Trophoblast cell (in vitro differentiated cells and primary cell): ENCODE results near the gene GPR132.

Experiments used
- DNase-seq, 2 donors: peaks; one replicate each; pipeline ENCODE4 v3.0.0-alpha.2; 2016
- H2AFZ ChIP-seq: 2 replicates; pipeline ENCODE4 v1.6.1; 2013; ENCODE audit warnings: low read length, moderate library complexity, mild to moderate bottlenecking; ENCODE audit not compliant: insufficient read depth, poor library complexity
- H2AK5ac ChIP-seq: 2 replicates; pipeline ENCODE4 v1.6.1; 2013; ENCODE audit warnings: mild to moderate bottlenecking, low read length
- H2BK120ac ChIP-seq: 2 replicates; pipeline ENCODE4 v1.6.1; 2013; ENCODE audit warnings: low read length, mild to moderate bottlenecking, moderate library complexity; ENCODE audit not compliant: insufficient read depth, poor library complexity
- H2BK12ac ChIP-seq: 2 replicates; pipeline ENCODE4 v1.6.1; 2013; ENCODE audit warnings: mild to moderate bottlenecking, low read length, moderate library complexity
- H2BK5ac ChIP-seq: 2 replicates; pipeline ENCODE4 v1.6.1; 2013; ENCODE audit warnings: low read length, low read depth, moderate library complexity, mild to moderate bottlenecking; ENCODE audit not compliant: poor library complexity
- H3K14ac ChIP-seq: 2 replicates; pipeline ENCODE4 v1.6.1; 2013; ENCODE audit warnings: mild to moderate bottlenecking, low read length
- H3K18ac ChIP-seq: 2 replicates; pipeline ENCODE4 v1.6.1; 2013; ENCODE audit warnings: mild to moderate bottlenecking, low read length
- H3K23ac ChIP-seq: 2 replicates; pipeline ENCODE4 v1.6.1; 2013; ENCODE audit warnings: low read length
- H3K27ac ChIP-seq: 2 replicates; pipeline ENCODE4 v1.5.1; 2013; ENCODE audit warnings: low read depth, mild to moderate bottlenecking, inconsistent platforms, low read length, moderate library complexity
- H3K27me3 ChIP-seq: 2 replicates; pipeline ENCODE4 v1.6.1; 2013; ENCODE audit warnings: inconsistent platforms, mild to moderate bottlenecking, low read length, moderate library complexity; ENCODE audit not compliant: insufficient read depth
- H3K36me3 ChIP-seq, 2 experiments: 1 replicate in 1 of 2; 2 replicates in 1 of 2; pipeline ENCODE4 v1.6.1; 2013; ENCODE audit warnings: low read length in 2 of 2, mild to moderate bottlenecking in 2 of 2, moderate library complexity in 1 of 2; ENCODE audit not compliant: insufficient read depth in 2 of 2, control insufficient read depth in 1 of 2
- H3K4ac ChIP-seq: 2 replicates; pipeline ENCODE4 v1.6.1; 2013; ENCODE audit warnings: low read depth, mild to moderate bottlenecking, low read length, moderate library complexity
- H3K4me1 ChIP-seq, 2 experiments: 1 replicate in 1 of 2; 2 replicates in 1 of 2; pipeline ENCODE4 v1.6.1; 2013; ENCODE audit warnings: low read length in 2 of 2, mild to moderate bottlenecking in 2 of 2, moderate library complexity in 1 of 2; ENCODE audit not compliant: insufficient read depth in 2 of 2, control insufficient read depth in 1 of 2
- H3K4me2 ChIP-seq: 2 replicates; pipeline ENCODE4 v1.6.1; 2013; ENCODE audit warnings: inconsistent platforms, mild to moderate bottlenecking, low read length, moderate library complexity
- H3K4me3 ChIP-seq: 2 replicates; pipeline ENCODE4 v1.5.1; 2013; ENCODE audit warnings: mild to moderate bottlenecking, low read depth, low read length, inconsistent platforms
- H3K79me1 ChIP-seq: one replicate; pipeline ENCODE4 v1.6.1; 2013; ENCODE audit warnings: low read length
- H3K79me2 ChIP-seq: 2 replicates; pipeline ENCODE4 v1.6.1; 2013; ENCODE audit warnings: low read length, mild to moderate bottlenecking; ENCODE audit not compliant: control insufficient read depth, insufficient read depth, poor library complexity
- H3K9ac ChIP-seq: 2 replicates; pipeline ENCODE4 v1.6.1; 2013; ENCODE audit warnings: mild to moderate bottlenecking, low read length
- H3K9me3 ChIP-seq: 2 replicates; pipeline ENCODE4 v1.6.1; 2013; ENCODE audit warnings: low read depth, mild to moderate bottlenecking, control low read depth, inconsistent platforms, low read length; ENCODE audit not compliant: insufficient read depth
- H4K12ac ChIP-seq: 2 replicates; pipeline ENCODE4 v1.6.1; 2013; ENCODE audit warnings: low read depth, mild to moderate bottlenecking, low read length, moderate library complexity
- H4K8ac ChIP-seq: 2 replicates; pipeline ENCODE4 v1.6.1; 2013; ENCODE audit warnings: low read depth, mild to moderate bottlenecking, low read length, moderate library complexity
- H4K91ac ChIP-seq: one replicate; pipeline ENCODE4 v1.6.1; 2013; ENCODE audit warnings: low read depth, mild to moderate bottlenecking, low read length, moderate library complexity
- WGBS: extraction: QIAGEN DNeasy Blood & Tissue Kit; methylation state at CpG from one replicate; pipeline ENCODE4 v1.1.7; 2013; ENCODE audit warnings: missing lambda C conversion rate; ENCODE audit not compliant: insufficient read length, insufficient coverage; ENCODE audit errors: extremely low coverage; 5-methylcytosine and 5-hydroxymethylcytosine counted together

The GPR132 gene

GRCh38 chr14:105050551-105050897 is 14.7 kb downstream of the GPR132 start:
- Histone ChIP-seq H3K79me2 (no peaks in the 10 kb centered on the region), H2AK5ac (no peak overlapping the region), H3K4me3 (peak overlapping the region; percentile 1), H3K4me2 (no peak overlapping the region), H4K12ac (no peak overlapping the region), H3K18ac (no peak overlapping the region), H3K9me3 (peaks cover 3% of the 10 kb centered on the region), H2AFZ (no peak overlapping the region), H2BK120ac (no peak overlapping the region), H3K4ac (no peak overlapping the region), H3K27ac (no peak overlapping the region), H4K91ac (no peak overlapping the region), H3K79me1 (no peaks in the 10 kb centered on the region), H2BK12ac (no peak overlapping the region), H3K36me3 (no peaks in the 10 kb centered on the region), H2BK5ac (no peak overlapping the region), H3K27me3 (peaks cover 2% of the 10 kb centered on the region), H4K8ac (no peak overlapping the region), H3K23ac (no peak overlapping the region), H3K4me1 (no peaks in the 10 kb centered on the region), H3K14ac (no peak overlapping the region), H3K9ac (no peak overlapping the region)
- no CpG with 5 or more reads among the region's 10 CpGs for WGBS
- DNase-seq, result peak in 1 of 2 donors; percentile 54

DNA sequence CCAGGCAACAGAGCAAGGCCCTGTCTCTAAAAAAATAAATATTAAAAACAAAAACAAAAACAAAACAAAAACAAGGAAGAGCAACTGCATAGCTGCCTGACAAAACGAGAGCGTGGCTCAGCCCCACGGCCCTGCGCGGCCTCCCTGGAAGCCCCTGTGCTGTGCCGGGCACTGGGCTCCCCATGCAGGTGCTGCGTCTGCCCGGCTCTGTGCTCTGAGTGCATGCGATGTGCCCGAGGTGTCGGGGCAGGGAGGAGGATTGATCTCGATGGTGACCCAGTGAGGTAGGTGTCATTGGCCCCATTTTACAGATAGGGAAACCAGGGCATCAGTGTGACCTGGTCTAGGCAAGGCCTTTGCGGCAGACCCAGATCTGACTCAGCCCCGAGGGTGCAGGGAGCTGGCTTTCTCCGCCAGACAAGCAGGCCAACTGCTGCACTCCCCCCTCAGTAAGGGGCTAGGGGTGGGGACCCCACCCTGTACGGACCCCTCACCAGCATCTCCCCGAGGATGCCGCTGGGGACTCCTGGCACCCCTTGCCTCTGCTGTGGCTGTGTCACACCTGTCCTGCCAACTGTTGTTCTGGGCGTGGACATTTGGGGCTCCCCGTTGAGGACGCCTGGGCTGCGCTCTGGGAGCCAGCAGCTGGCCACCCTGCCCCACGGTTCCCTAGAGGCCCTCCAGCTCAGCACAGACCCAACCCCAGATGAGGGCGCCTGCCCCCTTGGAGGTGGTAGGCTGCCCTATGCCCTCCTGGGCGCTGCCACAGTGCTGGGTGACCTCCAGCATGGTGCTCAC is 15.3 kb downstream of the GPR132 start:
- Histone ChIP-seq H4K12ac (no peak overlapping the region), H2BK12ac (no peak overlapping the region), H2AFZ (no peak overlapping the region), H2AK5ac (no peak overlapping the region), H3K27me3 (no peaks in the 10 kb centered on the region), H3K79me1 (no peaks in the 10 kb centered on the region), H3K4me3 (no peak overlapping the region), H3K18ac (no peak overlapping the region), H3K4me1 (no peaks in the 10 kb centered on the region), H3K9ac (no peak overlapping the region), H3K4me2 (no peak overlapping the region), H4K8ac (no peak overlapping the region), H3K9me3 (peaks cover 3% of the 10 kb centered on the region), H4K91ac (no peak overlapping the region), H3K4ac (no peak overlapping the region), H3K23ac (no peak overlapping the region), H2BK120ac (no peak overlapping the region), H3K27ac (no peak overlapping the region), H3K79me2 (no peaks in the 10 kb centered on the region), H3K14ac (no peak overlapping the region), H2BK5ac (no peak overlapping the region), H3K36me3 (no peaks in the 10 kb centered on the region)
- no CpG with 5 or more reads among the region's 25 CpGs for WGBS
- DNase-seq, result no peak

- WGBS, result no CpG with 5 or more reads among the region's 24 CpGs
- Histone ChIP-seq H2AFZ (no peak overlapping the region), H2BK5ac (no peak overlapping the region), H4K91ac (no peak overlapping the region), H3K27me3 (peaks cover 2% of the 10 kb centered on the region), H3K79me1 (no peaks in the 10 kb centered on the region), H3K27ac (no peak overlapping the region), H2AK5ac (no peak overlapping the region), H3K79me2 (no peaks in the 10 kb centered on the region), H2BK120ac (no peak overlapping the region), H3K4me2 (no peak overlapping the region), H3K4me3 (no peak overlapping the region), H3K18ac (no peak overlapping the region), H3K14ac (no peak overlapping the region), H3K36me3 (no peaks in the 10 kb centered on the region), H2BK12ac (no peak overlapping the region), H3K4me1 (no peaks in the 10 kb centered on the region), H3K23ac (no peak overlapping the region), H3K4ac (no peak overlapping the region), H3K9ac (no peak overlapping the region), H3K9me3 (peaks cover 3% of the 10 kb centered on the region), H4K8ac (no peak overlapping the region), H4K12ac (no peak overlapping the region)
- no peak for DNase-seq
These were observed 17.8 kb downstream of the GPR132 start for GRCh38 chr14:105047283-105048016.

GRCh38 chr14:105046891-105047282 is 18.3 kb downstream of the GPR132 start:
- Histone ChIP-seq H2AK5ac (no peak overlapping the region), H3K4me3 (no peak overlapping the region), H3K4me2 (no peak overlapping the region), H3K79me1 (no peaks in the 10 kb centered on the region), H3K9ac (no peak overlapping the region), H3K27ac (no peak overlapping the region), H3K79me2 (no peaks in the 10 kb centered on the region), H3K23ac (no peak overlapping the region), H4K8ac (no peak overlapping the region), H3K18ac (no peak overlapping the region), H3K4me1 (no peaks in the 10 kb centered on the region), H3K4ac (no peak overlapping the region), H3K36me3 (no peaks in the 10 kb centered on the region), H4K91ac (no peak overlapping the region), H3K14ac (no peak overlapping the region), H4K12ac (no peak overlapping the region), H2AFZ (no peak overlapping the region), H2BK12ac (no peak overlapping the region), H2BK120ac (no peak overlapping the region), H3K9me3 (peaks cover 3% of the 10 kb centered on the region), H3K27me3 (peaks cover 2% of the 10 kb centered on the region), H2BK5ac (no peak overlapping the region)
- no peak for DNase-seq
- WGBS, result no CpG with 5 or more reads among the region's 9 CpGs
